CD4-positive, alpha-beta memory T cell (primary cell): ENCODE results near the gene MUC20. TPM values are rescaled to one million over a fixed set of nuclear protein-coding genes. Genes with fewer than 3 reads are reported as not detected.
A peak's percentile ranks its signal among the peaks of the same experiment; 100 is the strongest.
"Not testable (repeated sequence)": the region's sequence is repeated elsewhere in the genome, so short reads cannot be mapped to it uniquely, and the experiment has no call there.

Source experiments
- CTCF ChIA-PET: fragments of 350-600 bp; sonication (Branson Sonifier 250); formaldehyde crosslinking; loops from one replicate; lab custom pipeline; 2021; ENCODE audit warnings: inconsistent platforms; ENCODE audit not compliant: partially characterized antibody; lab: Charles Lee
- POLR2A ChIA-PET: fragments of 350-600 bp; sonication (Branson Sonifier 250); formaldehyde crosslinking; loops from one replicate; lab custom pipeline; 2021; ENCODE audit not compliant: partially characterized antibody; lab: Charles Lee
- DNase-seq, 5 donors: peaks; one replicate each; pipeline versions ENCODE4 v3.0.0 to v3.0.0-alpha.2; 2020 to 2022; ENCODE audit warnings: mixed read lengths in 1 of 5
- H3K27ac ChIP-seq: one replicate; pipeline ENCODE4 v1.7.0; 2013; ENCODE audit warnings: low read depth, low read length
- H3K27me3 ChIP-seq: 2 replicates; pipeline ENCODE4 v1.7.0; 2013; ENCODE audit warnings: mild to moderate bottlenecking, low read length, moderate library complexity; ENCODE audit not compliant: insufficient read depth
- H3K36me3 ChIP-seq: 2 replicates; pipeline ENCODE4 v1.7.0; 2013; ENCODE audit warnings: mild to moderate bottlenecking, low read length, moderate library complexity; ENCODE audit not compliant: insufficient read depth
- H3K4me1 ChIP-seq: 2 replicates; pipeline ENCODE4 v1.7.0; 2013; ENCODE audit warnings: mild to moderate bottlenecking, low read length, moderate library complexity; ENCODE audit not compliant: insufficient read depth
- H3K4me3 ChIP-seq, 2 donors: one replicate each; pipeline ENCODE4 v1.7.0; 2013; ENCODE audit warnings: low read length in 2 of 2, mild to moderate bottlenecking in 1 of 2
- H3K9me3 ChIP-seq, 2 donors: one replicate each; pipeline ENCODE4 v1.7.0; 2013; ENCODE audit warnings: low read length in 2 of 2, control low read depth in 1 of 2; ENCODE audit not compliant: control insufficient read depth in 1 of 2
- H3K27ac Mint-ChIP-seq, 7 donors: one replicate each; pipeline ENCODE4 v1.8.0; 2020 to 2021; ENCODE audit warnings: mixed read lengths in 7 of 7, mild to moderate bottlenecking in 6 of 7, inconsistent platforms in 3 of 7, moderate library complexity in 3 of 7
- H3K27me3 Mint-ChIP-seq, 2 donors: one replicate each; pipeline ENCODE4 v1.8.0; 2020 to 2021; ENCODE audit warnings: mixed read lengths in 2 of 2
- H3K36me3 Mint-ChIP-seq, 2 donors: one replicate each; pipeline ENCODE4 v1.8.0; 2020 to 2021; ENCODE audit warnings: mixed read lengths in 2 of 2, inconsistent platforms in 1 of 2, mild to moderate bottlenecking in 1 of 2
- H3K4me1 Mint-ChIP-seq, 4 donors: one replicate each; pipeline ENCODE4 v1.8.0; 2020 to 2021; ENCODE audit warnings: mixed read lengths in 4 of 4, mild to moderate bottlenecking in 1 of 4
- H3K4me3 Mint-ChIP-seq, 8 donors: one replicate each; pipeline ENCODE4 v1.8.0; 2020 to 2021; ENCODE audit warnings: mixed read lengths in 8 of 8, mild to moderate bottlenecking in 7 of 8, moderate library complexity in 6 of 8, inconsistent platforms in 3 of 8
- H3K9me3 Mint-ChIP-seq, 8 donors: one replicate each; pipeline ENCODE4 v1.8.0; 2020 to 2021; ENCODE audit warnings: mixed read lengths in 8 of 8, mild to moderate bottlenecking in 5 of 8, inconsistent platforms in 3 of 8, moderate library complexity in 1 of 8
- intact Hi-C: fragments of 100-400 bp; cut with micrococcal nuclease; formaldehyde crosslinking; loops from one replicate; pipeline ENCODE4 v1.15.1; 2023
- polyA plus RNA-seq, 2 donors: library from polyadenylated mRNA; unstranded; fragments of 300-500 nt; fragmentation: Illumina TruSeq; gene quantifications; one replicate each; pipeline ENCODE4 v1.2.3, GENCODE V29; 2021
- total RNA-seq, 2 experiments: library from RNA; stranded (reverse); gene quantifications; one replicate each; pipeline ENCODE4 v1.2.3, GENCODE V29; 2021

MUC20 gene, protein sequence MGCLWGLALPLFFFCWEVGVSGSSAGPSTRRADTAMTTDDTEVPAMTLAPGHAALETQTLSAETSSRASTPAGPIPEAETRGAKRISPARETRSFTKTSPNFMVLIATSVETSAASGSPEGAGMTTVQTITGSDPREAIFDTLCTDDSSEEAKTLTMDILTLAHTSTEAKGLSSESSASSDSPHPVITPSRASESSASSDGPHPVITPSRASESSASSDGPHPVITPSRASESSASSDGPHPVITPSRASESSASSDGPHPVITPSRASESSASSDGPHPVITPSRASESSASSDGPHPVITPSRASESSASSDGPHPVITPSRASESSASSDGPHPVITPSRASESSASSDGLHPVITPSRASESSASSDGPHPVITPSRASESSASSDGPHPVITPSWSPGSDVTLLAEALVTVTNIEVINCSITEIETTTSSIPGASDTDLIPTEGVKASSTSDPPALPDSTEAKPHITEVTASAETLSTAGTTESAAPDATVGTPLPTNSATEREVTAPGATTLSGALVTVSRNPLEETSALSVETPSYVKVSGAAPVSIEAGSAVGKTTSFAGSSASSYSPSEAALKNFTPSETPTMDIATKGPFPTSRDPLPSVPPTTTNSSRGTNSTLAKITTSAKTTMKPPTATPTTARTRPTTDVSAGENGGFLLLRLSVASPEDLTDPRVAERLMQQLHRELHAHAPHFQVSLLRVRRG
- 10 to 100 TPM in 1 of 2 experiments, 1 to 10 TPM in 1; 9.9 to 12.5 TPM for total RNA-seq
- polyA plus RNA-seq, result under 1 TPM; 0.54 to 0.70 TPM

- H3K36me3 Mint-ChIP-seq, H3K9me3 Mint-ChIP-seq, DNase-seq, H3K4me3 ChIP-seq, H3K27me3 Mint-ChIP-seq, H3K4me1 Mint-ChIP-seq, H3K4me3 Mint-ChIP-seq, H3K36me3 ChIP-seq, H3K27me3 ChIP-seq, H3K9me3 ChIP-seq, intact Hi-C loops, H3K27ac ChIP-seq, H3K4me1 ChIP-seq: not testable (repeated sequence)
- peak within 1 kb of the TSS in 2 of 7 donors; percentile 35 to 48 for H3K27ac Mint-ChIP-seq
- POLR2A ChIA-PET, result interaction anchor here (1.7 kb wide), 1 partner anchor 108 kb away, joined by 3 read pairs; no protein-coding TSS in a partner anchor
- CTCF ChIA-PET, result interaction anchor here (0.7 kb wide), 1 partner anchor 127 kb away, joined by 3 read pairs; no protein-coding TSS in a partner anchor
These were observed at the start of gene MUC20 for GRCh38 chr3:195720831-195721506. MUC20 (plus strand) TSS chr3:195720978; CDS start chr3:195721008, 30 bp downstream.

GRCh38 chr3:195671283-195671682 is 49.5 kb upstream of the MUC20 start:
- H3K4me1 ChIP-seq, CTCF ChIA-PET, H3K27ac Mint-ChIP-seq, H3K9me3 Mint-ChIP-seq, H3K27me3 Mint-ChIP-seq, H3K4me3 Mint-ChIP-seq, H3K4me3 ChIP-seq, H3K4me1 Mint-ChIP-seq, DNase-seq, H3K27ac ChIP-seq, H3K27me3 ChIP-seq, H3K9me3 ChIP-seq, intact Hi-C loops, POLR2A ChIA-PET: not testable (repeated sequence)
- H3K36me3 ChIP-seq, result peaks cover 14% of the 10 kb centered on the region
- H3K36me3 Mint-ChIP-seq, result peaks cover 23 to 25% of the 10 kb centered on the region in 2 donors

DNA sequence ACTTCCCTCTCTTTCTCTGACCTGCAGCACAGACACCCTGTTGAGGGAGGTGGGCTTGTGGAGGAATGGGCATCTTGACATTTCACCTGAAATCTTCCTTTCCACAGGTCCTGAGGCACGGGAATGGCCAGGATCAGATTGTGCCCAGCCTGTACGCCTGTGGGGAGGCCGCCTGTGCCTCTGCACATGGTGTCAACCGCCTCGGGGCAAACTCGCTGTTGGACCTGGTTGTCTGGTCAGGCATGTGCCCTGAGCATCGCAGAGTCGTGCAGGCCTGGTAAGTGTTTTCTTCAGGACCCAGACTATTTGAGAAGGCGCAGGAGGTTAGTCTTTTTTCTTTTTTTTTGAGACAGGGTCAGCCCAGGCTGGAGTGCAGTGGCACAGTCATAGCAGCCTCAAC is 47.1 kb upstream of the MUC20 start:
- H3K4me1 Mint-ChIP-seq, H3K27me3 ChIP-seq, H3K27ac ChIP-seq, H3K4me1 ChIP-seq, DNase-seq, POLR2A ChIA-PET, H3K4me3 ChIP-seq, H3K27me3 Mint-ChIP-seq, H3K9me3 ChIP-seq, H3K9me3 Mint-ChIP-seq, intact Hi-C loops, H3K27ac Mint-ChIP-seq, CTCF ChIA-PET, H3K4me3 Mint-ChIP-seq: not testable (repeated sequence)
- peaks cover 27 to 31% of the 10 kb centered on the region in 2 donors for H3K36me3 Mint-ChIP-seq
- H3K36me3 ChIP-seq, result peaks cover 14% of the 10 kb centered on the region

DNA sequence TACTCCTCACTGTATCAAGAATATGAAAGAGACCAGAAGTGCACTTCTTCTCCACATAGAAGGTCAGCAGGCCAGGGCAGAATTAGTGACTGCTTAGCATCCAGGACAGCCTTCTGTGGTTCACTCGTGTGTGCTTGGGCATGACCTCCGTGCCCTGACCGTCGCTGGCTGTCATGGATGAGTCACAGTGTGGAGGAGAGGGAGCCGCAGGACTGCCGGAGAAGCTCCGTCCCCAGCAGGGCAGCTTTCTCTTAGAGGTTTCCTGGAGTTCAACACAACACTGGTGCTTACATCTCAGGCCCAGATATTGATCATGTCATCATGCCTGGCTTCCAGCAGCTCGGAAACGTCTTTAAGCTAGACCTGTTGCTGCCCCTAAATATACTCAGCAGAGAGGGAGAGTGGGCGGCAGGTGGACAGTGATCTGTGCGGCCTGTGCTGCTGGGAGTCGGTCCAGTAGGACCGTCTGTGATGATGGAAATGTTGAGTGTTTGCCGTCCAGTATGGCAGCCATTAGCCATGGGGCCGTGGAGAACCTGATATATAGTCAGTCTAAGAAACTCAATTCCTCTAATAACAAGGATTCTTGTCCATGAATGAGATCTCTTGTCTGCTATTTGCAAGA is 42.3 kb upstream of the MUC20 start:
- H3K9me3 Mint-ChIP-seq, H3K4me1 ChIP-seq, POLR2A ChIA-PET, H3K27ac Mint-ChIP-seq, H3K4me1 Mint-ChIP-seq, H3K27me3 ChIP-seq, intact Hi-C loops, H3K27ac ChIP-seq, H3K4me3 Mint-ChIP-seq, H3K27me3 Mint-ChIP-seq, DNase-seq, H3K4me3 ChIP-seq, CTCF ChIA-PET, H3K9me3 ChIP-seq: not testable (repeated sequence)
- peaks cover 29 to 30% of the 10 kb centered on the region in 2 donors for H3K36me3 Mint-ChIP-seq
- peaks cover 11% of the 10 kb centered on the region for H3K36me3 ChIP-seq

GRCh38 chr3:195680690-195681089 is 40.1 kb upstream of the MUC20 start:
- H3K27me3 Mint-ChIP-seq, H3K27ac ChIP-seq, CTCF ChIA-PET, H3K27ac Mint-ChIP-seq, H3K27me3 ChIP-seq, POLR2A ChIA-PET, H3K9me3 Mint-ChIP-seq, H3K4me1 ChIP-seq, H3K4me3 Mint-ChIP-seq, intact Hi-C loops, DNase-seq, H3K9me3 ChIP-seq, H3K4me1 Mint-ChIP-seq, H3K4me3 ChIP-seq: not testable (repeated sequence)
- peaks cover 13% of the 10 kb centered on the region for H3K36me3 ChIP-seq
- H3K36me3 Mint-ChIP-seq, result peaks cover 32 to 39% of the 10 kb centered on the region in 2 donors

GRCh38 chr3:195681458-195682103 is 39.2 kb upstream of the MUC20 start:
- peaks cover 37 to 46% of the 10 kb centered on the region in 2 donors for H3K36me3 Mint-ChIP-seq

More at GRCh38 chr3:195681458-195682103, 39.2 kb upstream of the MUC20 start:
- H3K9me3 Mint-ChIP-seq, H3K27ac ChIP-seq, H3K9me3 ChIP-seq, H3K27me3 Mint-ChIP-seq, POLR2A ChIA-PET, CTCF ChIA-PET, H3K27ac Mint-ChIP-seq, DNase-seq, H3K4me3 ChIP-seq, H3K4me3 Mint-ChIP-seq, H3K27me3 ChIP-seq, H3K4me1 Mint-ChIP-seq, H3K4me1 ChIP-seq, intact Hi-C loops: not testable (repeated sequence)
- peaks cover 17% of the 10 kb centered on the region for H3K36me3 ChIP-seq
